GM18858 (cell line): ENCODE measurements around the gene GPR37.

Source experiments
- ATAC-seq: cut with Tn5 transposase; IDR thresholded peaks from one replicate; pipeline ENCODE4 v1.9.1; 2021; ENCODE audit not compliant: unreplicated experiment

The GPR37 gene

GRCh38 chr7:124780608-124781007, 15.0 kb upstream of the GPR37 start:
- no peak for ATAC-seq

- no peak for ATAC-seq
Measured at GRCh38 chr7:124780056-124780455, 14.5 kb upstream of the GPR37 start.

GRCh38 chr7:124779620-124780019, 14.0 kb upstream of the GPR37 start:
- no peak for ATAC-seq

DNA sequence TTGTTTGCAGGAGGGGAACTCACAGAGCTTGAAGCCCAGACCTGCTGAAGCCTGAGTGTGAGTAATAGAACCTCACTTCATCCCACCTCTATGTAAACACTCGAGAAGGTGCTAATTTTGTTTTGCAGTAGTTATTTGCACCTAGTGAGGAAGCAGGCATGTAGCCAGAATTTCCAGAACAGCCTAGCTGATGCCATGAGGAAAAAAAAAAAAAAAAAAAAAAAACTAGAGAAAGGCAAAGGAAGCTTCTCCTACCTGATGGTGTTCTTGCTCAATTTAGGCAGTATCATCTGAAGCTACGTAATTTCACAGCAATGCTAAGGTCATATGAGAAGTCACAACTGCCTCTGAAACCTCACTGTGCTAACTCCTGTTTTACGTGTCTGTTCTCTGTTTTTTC, 13.6 kb upstream of the GPR37 start:
- no peak for ATAC-seq

DNA sequence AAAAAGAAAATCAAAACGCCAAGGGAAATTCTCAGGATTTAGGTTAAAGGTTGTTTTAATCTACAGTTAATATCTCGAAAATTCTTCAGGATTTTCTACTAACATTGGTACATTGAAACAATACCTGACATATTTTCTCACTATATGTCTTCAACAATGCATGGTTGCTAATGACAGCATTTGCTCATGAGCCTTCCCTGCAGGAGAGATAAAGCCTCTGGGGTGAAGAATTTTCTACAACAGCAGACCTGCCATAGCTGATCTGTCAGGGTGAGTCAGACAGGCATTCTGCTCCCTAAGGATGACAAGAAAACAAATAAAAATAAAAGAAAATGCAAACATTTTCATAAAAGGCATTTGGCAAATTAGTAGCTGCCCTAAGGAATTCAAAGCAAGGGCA, 11.7 kb upstream of the GPR37 start:
- no peak for ATAC-seq

GRCh38 chr7:124776153-124776552, 10.6 kb upstream of the GPR37 start:
- ATAC-seq = no peak

GRCh38 chr7:124775422-124775821, 9.8 kb upstream of the GPR37 start:
- no peak for ATAC-seq

GRCh38 chr7:124773938-124774337, 8.3 kb upstream of the GPR37 start:
- ATAC-seq = no peak

DNA sequence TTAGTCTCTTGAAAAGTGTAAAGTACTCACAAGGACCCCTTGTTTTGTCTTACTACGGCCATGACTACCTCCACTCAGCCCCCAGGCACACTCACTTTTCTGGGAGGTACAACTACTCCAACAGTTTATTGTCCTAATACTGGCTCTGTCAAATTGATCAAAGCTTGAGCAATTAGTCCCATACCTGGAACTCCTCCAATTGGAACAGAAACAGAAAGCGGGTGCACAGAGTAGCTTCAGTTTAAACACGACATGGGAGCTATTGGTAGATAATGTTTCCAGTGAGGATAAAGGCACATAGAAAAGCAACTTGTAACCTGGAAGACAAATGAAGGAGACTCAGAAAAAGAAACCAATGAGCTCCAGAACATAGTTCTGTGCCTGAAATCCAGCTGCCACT, 7.7 kb upstream of the GPR37 start:
- no peak for ATAC-seq

GRCh38 chr7:124769136-124769535, 3.5 kb upstream of the GPR37 start:
- ATAC-seq = no peak

DNA sequence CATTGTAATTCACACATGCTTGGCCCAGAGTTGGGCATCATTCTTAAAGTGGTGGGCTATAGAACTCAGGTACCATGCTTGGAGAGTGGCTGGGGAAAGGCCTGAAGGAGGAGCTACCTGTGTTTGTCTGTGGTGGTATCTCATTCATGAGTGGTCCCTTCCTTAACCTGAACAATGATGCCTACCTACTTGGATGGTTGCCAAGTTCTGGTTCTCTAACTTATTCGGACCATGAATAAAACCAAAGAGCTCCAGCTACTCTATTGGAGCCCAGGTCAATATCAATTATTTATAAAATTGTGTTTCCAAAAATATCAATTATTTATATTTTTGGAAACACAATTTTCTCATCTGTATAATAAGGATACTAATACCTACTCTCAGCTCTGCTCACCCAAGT, 2.9 kb upstream of the GPR37 start:
- no peak for ATAC-seq

DNA sequence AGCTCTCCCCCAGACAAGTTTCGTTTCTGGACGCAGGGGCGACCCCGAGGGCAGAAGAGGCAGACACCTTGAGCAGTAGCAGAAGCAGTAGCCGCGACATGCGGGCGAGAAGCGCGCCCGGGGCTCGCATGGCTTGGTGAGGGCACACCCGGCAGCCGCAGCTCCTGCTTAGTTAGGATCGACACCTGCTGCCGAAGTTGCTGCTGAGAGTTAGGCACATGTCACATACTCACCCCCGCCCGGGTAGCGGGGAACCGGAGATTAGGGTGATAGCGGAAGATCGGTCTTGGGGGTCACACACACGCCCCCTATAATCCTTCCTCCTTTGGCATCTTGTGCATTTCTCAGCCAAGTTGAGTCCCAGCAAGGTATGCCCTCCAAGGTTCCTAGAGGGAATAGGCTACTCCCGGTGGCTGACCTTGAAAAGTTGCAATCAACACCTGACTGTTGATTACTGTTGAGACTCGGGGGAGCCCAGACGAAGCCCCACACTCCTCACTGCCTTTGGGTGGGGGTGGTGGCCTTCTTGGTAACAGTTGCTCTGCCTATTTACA, 668 bp downstream of the GPR37 start:
- ATAC-seq = no peak

DNA sequence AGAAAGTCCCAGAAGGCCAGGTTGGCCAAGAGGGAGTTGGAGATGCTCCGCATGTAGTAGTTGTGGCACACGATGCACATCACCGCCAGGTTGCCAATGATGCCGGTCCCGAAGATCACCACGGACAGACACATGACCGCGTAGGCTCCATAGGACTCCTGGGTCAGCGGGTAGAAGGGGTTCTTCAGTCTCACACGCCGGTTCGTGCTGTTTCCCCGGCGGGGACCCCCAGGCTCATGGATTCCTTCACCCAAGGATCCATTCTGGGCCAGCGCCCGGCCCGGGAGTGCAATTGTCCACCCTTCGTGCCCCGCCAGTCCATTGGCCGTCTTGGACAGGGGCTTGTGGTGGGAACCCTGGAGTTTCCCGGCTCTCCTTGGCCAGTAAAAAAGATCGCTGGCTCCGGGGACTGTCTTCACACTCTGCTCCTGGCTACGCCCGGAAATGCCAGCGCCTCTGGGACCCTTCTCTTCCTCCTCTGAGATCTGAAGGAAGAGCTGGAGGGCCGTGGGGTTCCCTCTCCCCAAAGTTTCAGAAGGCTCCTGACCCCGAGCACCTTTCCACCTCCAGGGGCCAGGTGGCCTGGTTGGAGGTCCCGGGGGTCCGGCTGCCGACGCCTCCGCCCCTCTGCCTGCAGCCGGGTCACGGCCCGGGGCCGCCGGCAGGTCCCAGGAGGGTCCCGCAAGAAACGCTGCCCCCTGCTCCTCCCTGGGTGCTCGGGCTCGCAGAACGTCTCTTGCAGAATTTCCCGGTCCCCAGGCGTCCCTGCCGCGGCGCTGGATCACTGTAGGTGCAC, 1.3 kb downstream of the GPR37 start:
- ATAC-seq = no peak

- no peak for ATAC-seq
Measured at GRCh38 chr7:124762611-124763143, 2.9 kb downstream of the GPR37 start.

- ATAC-seq = no peak
Measured at GRCh38 chr7:124761164-124761715, 4.4 kb downstream of the GPR37 start.

GRCh38 chr7:124758327-124758726, 7.3 kb downstream of the GPR37 start:
- no peak for ATAC-seq

DNA sequence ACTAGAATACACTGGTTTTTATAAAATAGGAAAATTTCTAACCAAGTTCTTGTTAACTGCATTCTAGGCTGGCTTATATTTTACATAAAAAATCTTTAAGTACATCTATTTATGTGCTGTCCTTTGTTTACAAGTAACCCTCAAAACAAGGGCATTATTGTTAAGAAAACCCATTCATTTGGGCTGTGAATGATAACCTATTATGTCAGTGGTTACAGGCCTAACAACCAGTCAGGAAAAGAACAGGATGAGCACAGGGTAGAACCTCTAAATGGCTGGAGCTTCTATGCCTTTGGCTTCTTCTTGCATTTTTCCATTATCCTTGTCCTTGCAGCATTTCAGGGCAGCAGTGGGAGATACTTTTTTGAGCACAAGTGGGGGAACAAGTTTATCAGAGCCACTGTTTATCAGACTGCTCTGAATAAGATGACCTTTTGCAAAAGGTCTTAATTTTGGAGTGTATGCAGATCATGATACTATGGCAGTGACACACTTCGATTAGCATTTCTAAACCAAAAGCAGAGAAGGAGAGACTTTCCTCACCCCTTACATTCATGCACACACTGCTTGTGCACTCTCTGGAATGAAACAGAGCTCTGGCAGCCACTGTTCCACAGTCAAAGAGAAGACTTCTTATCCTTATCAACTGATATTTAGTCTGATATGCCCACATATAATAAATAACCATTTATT, 10.9 kb downstream of the GPR37 start:
- ATAC-seq = no peak

GRCh38 chr7:124752310-124752709, 13.3 kb downstream of the GPR37 start:
- ATAC-seq = no peak

GRCh38 chr7:124751027-124751426, 14.6 kb downstream of the GPR37 start:
- ATAC-seq = no peak

- no peak for ATAC-seq
Measured at GRCh38 chr7:124747072-124747471, 18.5 kb downstream of the GPR37 start.

- no peak for ATAC-seq
Measured at GRCh38 chr7:124738639-124739038, 27.0 kb downstream of the GPR37 start.
